IMR-90 (cell line): ENCODE data around the gene NFAT5. TPM values are rescaled to one million over a fixed set of nuclear protein-coding genes. Genes with fewer than 3 reads are reported as not detected.

Experiments used
- ATAC-seq: fragments of 200-7000 bp; cut with Tn5 transposase; 2 replicates; pipeline ENCODE4 v1.9.1; 2020; ENCODE audit warnings: low read depth, mild to moderate bottlenecking, moderate library complexity
- BruUV-seq: library from RNA; stranded (reverse); fragments of 400-500 nt; replicated peaks from 2 replicates; lab custom pipeline; 2021; lab: Mats Ljungman, UMichigan
- CTCF ChIA-PET: fragments of 300-600 bp; formaldehyde crosslinking; extraction: SDS; loops from one replicate; lab custom pipeline; 2021; ENCODE audit warnings: antibody characterized with exemption; lab: Yijun Ruan, JAX
- POLR2A ChIA-PET: fragments of 300-600 bp; sonication (Branson Sonifier 250); formaldehyde crosslinking; loops from one replicate; lab custom pipeline; 2022; ENCODE audit warnings: antibody characterized with exemption; ENCODE audit not compliant: unreplicated experiment; lab: Charles Lee
- DNase-seq: peaks from one replicate; pipeline ENCODE4 v3.0.0; 2013
- H2AFZ ChIP-seq: replicated peaks from 2 replicates; pipeline ENCODE3; 2013; ENCODE audit warnings: low read length, mild to moderate bottlenecking; ENCODE audit not compliant: poor library complexity
- H2AK5ac ChIP-seq: 2 replicates; pipeline ENCODE4 v1.6.1; 2013; ENCODE audit warnings: low read depth, low read length, inconsistent platforms
- H2AK9ac ChIP-seq: replicated peaks from 2 replicates; pipeline ENCODE3; 2013; ENCODE audit warnings: mild to moderate bottlenecking, low read depth, low read length, moderate library complexity; ENCODE audit not compliant: poor library complexity
- H2BK120ac ChIP-seq: 2 replicates; pipeline ENCODE4 v1.6.1; 2013; ENCODE audit warnings: low read depth, low read length, inconsistent platforms
- H2BK15ac ChIP-seq: 3 replicates; pipeline ENCODE4 v1.6.1; 2013; ENCODE audit warnings: low read depth, low read length, inconsistent platforms
- H2BK20ac ChIP-seq: 2 replicates; pipeline ENCODE4 v1.6.1; 2013; ENCODE audit warnings: low read depth, mild to moderate bottlenecking, inconsistent platforms, low read length, moderate library complexity
- H2BK5ac ChIP-seq: 2 replicates; pipeline ENCODE4 v1.6.1; 2013; ENCODE audit warnings: mild to moderate bottlenecking, low read depth, low read length, inconsistent platforms; ENCODE audit not compliant: poor library complexity, severe bottlenecking
- H3K14ac ChIP-seq: replicated peaks from 2 replicates; pipeline ENCODE4 v1.6.1; 2013; ENCODE audit warnings: low read depth, low read length, inconsistent platforms
- H3K18ac ChIP-seq: 2 replicates; pipeline ENCODE4 v1.6.1; 2013; ENCODE audit warnings: low read depth, low read length, control low read depth
- H3K23ac ChIP-seq: 2 replicates; pipeline ENCODE4 v1.6.1; 2013; ENCODE audit warnings: low read depth, low read length, inconsistent platforms
- H3K27ac ChIP-seq: 2 replicates; pipeline ENCODE4 v1.5.1; 2013; ENCODE audit warnings: mild to moderate bottlenecking, control low read depth, low read length; ENCODE audit not compliant: insufficient read depth
- H3K27me3 ChIP-seq: 2 replicates; pipeline ENCODE4 v1.6.1; 2013; ENCODE audit warnings: low read length; ENCODE audit not compliant: control insufficient read depth, insufficient read depth
- H3K36me3 ChIP-seq: 2 replicates; pipeline ENCODE4 v1.6.1; 2013; ENCODE audit warnings: low read length, mixed read lengths; ENCODE audit not compliant: control insufficient read depth, insufficient read depth
- H3K4ac ChIP-seq: 2 replicates; pipeline ENCODE4 v1.6.1; 2013; ENCODE audit warnings: low read depth, low read length, inconsistent platforms
- H3K4me1 ChIP-seq: 2 replicates; pipeline ENCODE4 v1.6.1; 2013; ENCODE audit warnings: low read length, mixed read lengths; ENCODE audit not compliant: control insufficient read depth, insufficient read depth
- H3K4me2 ChIP-seq: 2 replicates; pipeline ENCODE4 v1.6.1; 2013; ENCODE audit warnings: low read depth, mild to moderate bottlenecking, control low read depth, low read length, moderate library complexity
- H3K4me3 ChIP-seq: 2 replicates; pipeline ENCODE4 v1.5.1; 2013; ENCODE audit warnings: low read depth, mild to moderate bottlenecking, control low read depth, low read length, moderate library complexity; ENCODE audit not compliant: insufficient read depth
- H3K56ac ChIP-seq: 2 replicates; pipeline ENCODE4 v1.6.1; 2013; ENCODE audit warnings: low read length, inconsistent platforms; ENCODE audit not compliant: insufficient read depth; ENCODE audit errors: extremely low read depth
- H3K79me1 ChIP-seq, 2 experiments: 2 replicates each; pipeline ENCODE4 v1.6.1; 2013; ENCODE audit warnings: low read length in 2 of 2, inconsistent platforms in 1 of 2, low read depth in 1 of 2
- H3K9ac ChIP-seq: 2 replicates; pipeline ENCODE4 v1.6.1; 2013; ENCODE audit warnings: low read depth, low read length, control low read depth
- H3K9me1 ChIP-seq: 2 replicates; pipeline ENCODE4 v1.6.1; 2013; ENCODE audit warnings: low read length, inconsistent platforms; ENCODE audit not compliant: insufficient read depth
- H3K9me3 ChIP-seq: 2 replicates; pipeline ENCODE4 v1.6.1; 2013; ENCODE audit warnings: low read length; ENCODE audit not compliant: control insufficient read depth, insufficient read depth
- H4K20me1 ChIP-seq: 2 replicates; pipeline ENCODE4 v1.6.1; 2013; ENCODE audit warnings: low read length, inconsistent platforms; ENCODE audit not compliant: insufficient read depth
- H4K5ac ChIP-seq: 2 replicates; pipeline ENCODE4 v1.6.1; 2013; ENCODE audit warnings: mild to moderate bottlenecking, low read depth, low read length, control low read depth
- H4K8ac ChIP-seq, 2 experiments: 2 replicates each; pipeline ENCODE4 v1.6.1; 2013; ENCODE audit warnings: low read depth in 2 of 2, low read length in 2 of 2, control low read depth in 1 of 2, inconsistent platforms in 1 of 2
- H4K91ac ChIP-seq: 2 replicates; pipeline ENCODE4 v1.6.1; 2013; ENCODE audit warnings: low read depth, low read length, inconsistent platforms; ENCODE audit not compliant: insufficient read depth
- BHLHE40 ChIP-seq: fragments of 150-350 bp; IDR thresholded peaks from 2 replicates; pipeline ENCODE4 v1.6.1; 2016; ENCODE audit warnings: mild to moderate bottlenecking, low read depth, low read length
- CHD1 ChIP-seq: IDR thresholded peaks from 2 replicates; pipeline ENCODE4 v1.6.1; 2012; ENCODE audit warnings: low read depth, low read length, improper control_type of control experiment
- FOS ChIP-seq: fragments of 150-350 bp; IDR thresholded peaks from 2 replicates; pipeline ENCODE4 v1.6.1; 2016; ENCODE audit warnings: low read depth, low read length
- MAFK ChIP-seq: IDR thresholded peaks from 2 replicates; pipeline ENCODE4 v1.6.1; 2012; ENCODE audit warnings: low read depth, low read length, improper control_type of control experiment
- MAZ ChIP-seq: IDR thresholded peaks from 2 replicates; pipeline ENCODE4 v1.6.1; 2012; ENCODE audit warnings: low read depth, mild to moderate bottlenecking, low read length, improper control_type of control experiment, moderate library complexity, borderline replicate concordance
- MXI1 ChIP-seq: IDR thresholded peaks from 2 replicates; pipeline ENCODE4 v1.6.1; 2012; ENCODE audit warnings: low read depth, mild to moderate bottlenecking, low read length, moderate library complexity, borderline replicate concordance
- NFE2L2 ChIP-seq: fragments of 150-350 bp; IDR thresholded peaks from 2 replicates; pipeline ENCODE4 v1.6.1; 2016; ENCODE audit warnings: low read depth, mild to moderate bottlenecking, low read length
- POLR2A ChIP-seq: IDR thresholded peaks from 2 replicates; pipeline ENCODE4 v1.6.1; 2012; ENCODE audit warnings: mild to moderate bottlenecking, low read depth, low read length
- RAD21 ChIP-seq: IDR thresholded peaks from 2 replicates; pipeline ENCODE4 v1.6.1; 2012; ENCODE audit warnings: low read length, improper control_type of control experiment
- RCOR1 ChIP-seq: IDR thresholded peaks from 2 replicates; pipeline ENCODE4 v1.6.1; 2012; ENCODE audit warnings: mild to moderate bottlenecking, low read length, improper control_type of control experiment; ENCODE audit not compliant: insufficient replicate concordance
- RFX5 ChIP-seq: IDR thresholded peaks from 2 replicates; pipeline ENCODE4 v1.8.0; 2012; ENCODE audit warnings: low read depth, mild to moderate bottlenecking, low read length, moderate library complexity
- SMC3 ChIP-seq: fragments of 150-350 bp; IDR thresholded peaks from 2 replicates; pipeline ENCODE4 v1.6.1; 2016; ENCODE audit warnings: low read depth, mild to moderate bottlenecking, antibody characterized with exemption, low read length, moderate library complexity
- WGBS, 2 experiments: methylation state at CpG; one replicate each; pipeline versions ENCODE4 v1.1.5 to v1.1.7; 2013; ENCODE audit warnings: missing lambda C conversion rate in 2 of 2; ENCODE audit not compliant: insufficient read length in 1 of 2; ENCODE audit errors: extremely low coverage in 2 of 2; 5-methylcytosine and 5-hydroxymethylcytosine counted together
- dilution Hi-C: fragments of 300-500 bp; cut with HindIII; formaldehyde crosslinking; loops from one replicate; pipeline ENCODE4 v1.14.3; 2018; ENCODE audit warnings: low sequenced_read_pairs; ENCODE audit not compliant: unreplicated experiment
- in situ Hi-C: fragments of 300-500 bp; cut with MboI; formaldehyde crosslinking; loops from 3 replicates; pipeline ENCODE4 v1.14.3; 2019; ENCODE audit warnings: low sequenced_read_pairs, inconsistent platforms, mixed read lengths
- intact Hi-C: fragments of 100-400 bp; cut with micrococcal nuclease; formaldehyde crosslinking; loops from 2 replicates; pipeline ENCODE4 v1.10.0; 2022
- polyA plus RNA-seq, 3 experiments: library from polyadenylated mRNA; depleted of rRNA; stranded (reverse); fragments of >200 nt; gene quantifications; 2 replicates each; pipeline ENCODE4 v1.2.3, GENCODE V29; 2012; ENCODE audit warnings: low replicate concordance in 1 of 3
- total RNA-seq: library from RNA; depleted of rRNA; stranded (reverse); fragments of >200 nt; gene quantifications from 2 replicates; pipeline ENCODE4 v1.2.3, GENCODE V29; 2012
- TF ChIP-seq, protein P1 (sequence below): fragments of 150-350 bp; IDR thresholded peaks from 2 replicates; pipeline ENCODE4 v1.6.1; 2017; ENCODE audit warnings: mild to moderate bottlenecking, antibody characterized with exemption, low read length, low read depth
- TF ChIP-seq, protein P2 (sequence below): fragments of 150-350 bp; IDR thresholded peaks from 2 replicates; pipeline ENCODE4 v1.6.1; 2016; ENCODE audit warnings: low read depth, mild to moderate bottlenecking, low read length, moderate library complexity, borderline replicate concordance

The NFAT5 gene
- total and polyA plus RNA-seq, 2 of the 4 experiments (the other 2 are of a cell fraction), result 10.9 to 20.1 TPM

DNA sequence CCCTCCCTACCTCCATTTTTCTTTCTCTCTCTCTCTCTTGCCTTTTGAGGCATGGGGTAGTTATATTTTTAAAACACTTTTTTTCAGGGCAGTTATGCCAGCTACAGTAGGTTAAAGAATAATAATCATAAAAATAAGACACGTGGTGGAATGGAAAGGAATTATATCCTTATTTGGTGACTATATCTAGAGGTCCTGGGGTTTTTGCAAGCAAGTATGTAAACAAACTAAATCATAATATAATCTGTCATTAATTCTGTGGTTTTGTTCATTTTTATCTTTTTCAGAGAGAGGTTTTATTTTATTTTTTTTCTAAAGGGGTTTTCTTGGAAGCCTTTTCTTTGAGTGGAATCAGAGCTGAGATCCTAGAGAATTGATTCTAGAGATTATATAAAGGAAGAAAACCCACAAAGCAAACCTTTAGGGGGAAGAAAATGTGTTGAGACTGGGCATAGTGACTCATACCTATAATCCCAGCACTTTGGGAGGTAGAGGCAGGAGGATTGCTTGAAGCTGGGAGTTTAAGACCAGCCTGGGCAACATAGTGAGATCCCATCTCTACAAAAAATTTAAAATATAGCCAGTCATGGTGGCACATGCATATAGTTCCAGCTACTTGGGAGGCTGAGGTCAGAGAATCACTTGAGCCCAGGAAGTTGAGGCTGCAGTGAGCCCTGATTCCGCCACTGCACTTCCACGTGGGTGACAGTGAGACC lies 107.4 kb downstream of the NFAT5 start:
- ATAC-seq, result peak; percentile 88
- no peak overlapping the region for H2BK20ac ChIP-seq
- intact Hi-C loops (no loop called here), in situ Hi-C loops (no loop called here), dilution Hi-C loops (no loop called here)
- H3K36me3 ChIP-seq, result peaks cover 34% of the 10 kb centered on the region
- ChIA-PET POLR2A (interaction anchor here (0.7 kb wide), 1 partner anchor 31 kb away, joined by 3 read pairs; no protein-coding TSS in a partner anchor), CTCF (interaction anchor here (0.8 to 1.0 kb wide), 2 partner anchors 27 to 30 kb away, joined by 3 to 5 read pairs; no protein-coding TSS in a partner anchor)
- peak; percentile 44 for DNase-seq
- H2AK9ac ChIP-seq, result no peak overlapping the region
- peak overlapping the region; percentile 91; the same call in 1 of the 2 replicates for H3K18ac ChIP-seq
- no peak overlapping the region for H3K4me2 ChIP-seq
- peaks cover 26 to 30% of the 10 kb centered on the region in 2 experiments for H3K79me1 ChIP-seq
- H3K14ac ChIP-seq, result no peak overlapping the region
- H2AK5ac ChIP-seq, result no peak overlapping the region
- peak overlapping the region; percentile 47; the same call in 1 of the 2 replicates for H2BK120ac ChIP-seq
- peak overlapping the region in 1 of 2 experiments; percentile 74; a peak in 3 of 4 replicates for H4K8ac ChIP-seq
- peaks cover 7% of the 10 kb centered on the region for H3K4me1 ChIP-seq
- no peak overlapping the region for H3K56ac ChIP-seq
- no peak overlapping the region for H3K4me3 ChIP-seq
- H3K9me1 ChIP-seq, result peaks cover 7% of the 10 kb centered on the region
- no TSS peak for BruUV-seq
- H3K27ac ChIP-seq, result peak overlapping the region; percentile 70; the same call in 1 of the 2 replicates
- H2AFZ ChIP-seq, result no peak overlapping the region
- H2BK15ac ChIP-seq, result no peak overlapping the region
- H4K5ac ChIP-seq, result peak overlapping the region; percentile 95
- H4K91ac ChIP-seq, result peak overlapping the region; percentile 76
- no CpG with 5 or more reads among the region's 3 CpGs for WGBS, 2 experiments
- no peak overlapping the region for H3K4ac ChIP-seq
- H3K9ac ChIP-seq, result no peak overlapping the region
- H3K9me3 ChIP-seq, result no peaks in the 10 kb centered on the region
- H2BK5ac ChIP-seq, result peak overlapping the region; percentile 76
- H3K27me3 ChIP-seq, result no peaks in the 10 kb centered on the region
- H3K23ac ChIP-seq, result no peak overlapping the region; the same call in 1 of the 2 replicates
- H4K20me1 ChIP-seq, result no peaks in the 10 kb centered on the region; the same call in 1 of the 2 replicates
- no peak for TF ChIP-seq POLR2A
- no peak for TF ChIP-seq RFX5
- TF ChIP-seq NFE2L2, result no peak
- TF ChIP-seq CHD1, result no peak
- TF ChIP-seq MAZ, result no peak
- TF ChIP-seq, protein P1, sequence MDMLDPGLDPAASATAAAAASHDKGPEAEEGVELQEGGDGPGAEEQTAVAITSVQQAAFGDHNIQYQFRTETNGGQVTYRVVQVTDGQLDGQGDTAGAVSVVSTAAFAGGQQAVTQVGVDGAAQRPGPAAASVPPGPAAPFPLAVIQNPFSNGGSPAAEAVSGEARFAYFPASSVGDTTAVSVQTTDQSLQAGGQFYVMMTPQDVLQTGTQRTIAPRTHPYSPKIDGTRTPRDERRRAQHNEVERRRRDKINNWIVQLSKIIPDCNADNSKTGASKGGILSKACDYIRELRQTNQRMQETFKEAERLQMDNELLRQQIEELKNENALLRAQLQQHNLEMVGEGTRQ, result no peak
- TF ChIP-seq BHLHE40, result no peak
- no peak for TF ChIP-seq MAFK
- no peak for TF ChIP-seq FOS
- TF ChIP-seq RAD21, result no peak
- no peak for TF ChIP-seq SMC3
- no peak for TF ChIP-seq MXI1
- TF ChIP-seq, protein P2, sequence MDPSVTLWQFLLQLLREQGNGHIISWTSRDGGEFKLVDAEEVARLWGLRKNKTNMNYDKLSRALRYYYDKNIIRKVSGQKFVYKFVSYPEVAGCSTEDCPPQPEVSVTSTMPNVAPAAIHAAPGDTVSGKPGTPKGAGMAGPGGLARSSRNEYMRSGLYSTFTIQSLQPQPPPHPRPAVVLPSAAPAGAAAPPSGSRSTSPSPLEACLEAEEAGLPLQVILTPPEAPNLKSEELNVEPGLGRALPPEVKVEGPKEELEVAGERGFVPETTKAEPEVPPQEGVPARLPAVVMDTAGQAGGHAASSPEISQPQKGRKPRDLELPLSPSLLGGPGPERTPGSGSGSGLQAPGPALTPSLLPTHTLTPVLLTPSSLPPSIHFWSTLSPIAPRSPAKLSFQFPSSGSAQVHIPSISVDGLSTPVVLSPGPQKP, result no peak
- TF ChIP-seq RCOR1, result no peak
